Gastrocnemius medialis (tissue), 4 donors: ENCODE data around the gene ITGB7. TPM values are rescaled to one million over a fixed set of nuclear protein-coding genes. Genes with fewer than 3 reads are reported as not detected.

Source experiments
- ATAC-seq, 2 donors: fragments of 150-250 bp; one replicate each; pipeline ENCODE4 v1.9.1; 2016
- DNase-seq, 2 donors: peaks; one replicate each; pipeline ENCODE4 v3.0.0-alpha.2; 2019
- H3K27ac ChIP-seq, 4 donors: fragments of 200-600 bp; sonication (generic); 1 replicate in 1 of 4; 2 replicates in 3 of 4; pipeline ENCODE4 v1.5.1; 2016 to 2018; ENCODE audit warnings: mild to moderate bottlenecking in 2 of 4, moderate library complexity in 1 of 4
- H3K27me3 ChIP-seq, 3 donors: fragments of 200-600 bp; sonication (generic) in 2 of 3; 1 replicate in 1 of 3; 2 replicates in 2 of 3; pipeline versions ENCODE4 v1.5.1 to v1.6.0; 2016 to 2019; ENCODE audit warnings: mild to moderate bottlenecking in 1 of 3, moderate library complexity in 1 of 3
- H3K36me3 ChIP-seq, 2 donors: fragments of 200-600 bp; sonication (generic) in 1 of 2; one replicate each; pipeline ENCODE4 v1.5.1; 2017 to 2018
- H3K4me1 ChIP-seq, 2 donors: fragments of 200-600 bp; sonication (generic) in 1 of 2; one replicate each; pipeline ENCODE4 v1.5.1; 2016 to 2017; ENCODE audit warnings: mild to moderate bottlenecking in 2 of 2
- H3K4me3 ChIP-seq, 4 donors: fragments of 200-600 bp; sonication (generic) in 3 of 4; 1 replicate in 1 of 4; 2 replicates in 3 of 4; pipeline ENCODE4 v1.5.1; 2016 to 2019; ENCODE audit warnings: mild to moderate bottlenecking in 2 of 4
- H3K9me3 ChIP-seq, 3 donors: fragments of 200-600 bp; sonication (generic) in 2 of 3; 1 replicate in 1 of 3; 2 replicates in 2 of 3; pipeline ENCODE4 v1.5.1; 2016 to 2019
- POLR2A ChIP-seq, 2 donors: fragments of 450-650 bp; IDR thresholded peaks; one replicate each; pipeline ENCODE4 v1.6.1; 2017; ENCODE audit warnings: antibody characterized with exemption in 2 of 2, mild to moderate bottlenecking in 2 of 2, moderate library complexity in 2 of 2
- in situ Hi-C, 4 donors: fragments of 200-750 bp; cut with MboI; loops; one replicate each; pipeline versions ENCODE4 v1.15.0 to v1.8.0; 2017; ENCODE audit warnings: low sequenced_read_pairs in 4 of 4
- intact Hi-C: fragments of 100-400 bp; cut with DNase I; formaldehyde crosslinking; loops from one replicate; pipeline ENCODE4 v1.15.1; 2023; ENCODE audit warnings: low total_unique reads
- total RNA-seq, 4 donors: library from RNA; depleted of rRNA; stranded (reverse); fragments of >200 nt; gene quantifications; one replicate each; pipeline versions ENCODE4 v1.1.0 to v1.2.3, GENCODE V29; 2016
- TF ChIP-seq, protein P1 (sequence below), 5 experiments: fragments of 450-650 bp in 3 of 5; fragments of 200-600 bp in 2 of 5; sonication (generic) in 2 of 5; IDR thresholded peaks in 4 of 5; conservative IDR thresholded peaks in 1 of 5; 1 replicate in 4 of 5; 2 replicates in 1 of 5; pipeline ENCODE4 v1.5.1; 2016 to 2019; ENCODE audit warnings: antibody characterized with exemption in 5 of 5, mild to moderate bottlenecking in 3 of 5, moderate library complexity in 3 of 5

ITGB7 gene, protein sequence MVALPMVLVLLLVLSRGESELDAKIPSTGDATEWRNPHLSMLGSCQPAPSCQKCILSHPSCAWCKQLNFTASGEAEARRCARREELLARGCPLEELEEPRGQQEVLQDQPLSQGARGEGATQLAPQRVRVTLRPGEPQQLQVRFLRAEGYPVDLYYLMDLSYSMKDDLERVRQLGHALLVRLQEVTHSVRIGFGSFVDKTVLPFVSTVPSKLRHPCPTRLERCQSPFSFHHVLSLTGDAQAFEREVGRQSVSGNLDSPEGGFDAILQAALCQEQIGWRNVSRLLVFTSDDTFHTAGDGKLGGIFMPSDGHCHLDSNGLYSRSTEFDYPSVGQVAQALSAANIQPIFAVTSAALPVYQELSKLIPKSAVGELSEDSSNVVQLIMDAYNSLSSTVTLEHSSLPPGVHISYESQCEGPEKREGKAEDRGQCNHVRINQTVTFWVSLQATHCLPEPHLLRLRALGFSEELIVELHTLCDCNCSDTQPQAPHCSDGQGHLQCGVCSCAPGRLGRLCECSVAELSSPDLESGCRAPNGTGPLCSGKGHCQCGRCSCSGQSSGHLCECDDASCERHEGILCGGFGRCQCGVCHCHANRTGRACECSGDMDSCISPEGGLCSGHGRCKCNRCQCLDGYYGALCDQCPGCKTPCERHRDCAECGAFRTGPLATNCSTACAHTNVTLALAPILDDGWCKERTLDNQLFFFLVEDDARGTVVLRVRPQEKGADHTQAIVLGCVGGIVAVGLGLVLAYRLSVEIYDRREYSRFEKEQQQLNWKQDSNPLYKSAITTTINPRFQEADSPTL
- total RNA-seq = under 1 TPM in 2 of 4 donors, not detected in 2; 0.73 to 0.81 TPM

DNA sequence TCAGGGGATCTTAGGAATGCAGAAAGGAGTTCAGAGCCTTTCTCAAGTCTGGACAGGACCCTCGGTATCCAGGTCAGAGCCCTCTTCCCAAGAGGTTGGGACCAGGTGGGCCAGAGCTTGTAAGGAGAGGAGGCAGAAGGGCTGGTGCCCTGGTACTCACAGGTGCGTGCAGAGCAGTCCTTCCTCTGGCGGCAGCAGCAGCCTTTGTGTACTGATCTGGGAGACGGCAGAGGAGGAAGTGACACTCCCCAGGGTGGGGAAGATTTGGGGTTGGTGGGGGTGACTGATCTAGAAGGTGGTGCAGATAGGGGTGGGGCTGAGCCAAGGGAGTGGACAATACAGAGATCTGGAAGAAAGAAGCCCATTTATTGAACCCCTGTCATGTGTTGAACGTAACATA is at the start of gene ITGB7:
TSS of gene ITGB7 (minus strand) at position 210 of the 400 bp plus-strand sequence. CDS start 6,808 bp downstream, outside the sequence.
- H3K4me1 ChIP-seq = no peaks in the 10 kb centered on the region
- no peaks in the 10 kb centered on the region for H3K27me3 ChIP-seq
- no peak within 1 kb of the TSS for H3K4me3 ChIP-seq
- peaks cover 0 to 11% of the 10 kb centered on the region in 2 donors for H3K36me3 ChIP-seq
- DNase-seq = no peak
- ATAC-seq = no peak
- H3K27ac ChIP-seq = no peak within 1 kb of the TSS
- no peaks in the 10 kb centered on the region for H3K9me3 ChIP-seq
- in situ Hi-C loops = no loop called here
- TF ChIP-seq POLR2A (IDR thresholded peaks at IDR 0.05) = no peak
- TF ChIP-seq, protein P1, sequence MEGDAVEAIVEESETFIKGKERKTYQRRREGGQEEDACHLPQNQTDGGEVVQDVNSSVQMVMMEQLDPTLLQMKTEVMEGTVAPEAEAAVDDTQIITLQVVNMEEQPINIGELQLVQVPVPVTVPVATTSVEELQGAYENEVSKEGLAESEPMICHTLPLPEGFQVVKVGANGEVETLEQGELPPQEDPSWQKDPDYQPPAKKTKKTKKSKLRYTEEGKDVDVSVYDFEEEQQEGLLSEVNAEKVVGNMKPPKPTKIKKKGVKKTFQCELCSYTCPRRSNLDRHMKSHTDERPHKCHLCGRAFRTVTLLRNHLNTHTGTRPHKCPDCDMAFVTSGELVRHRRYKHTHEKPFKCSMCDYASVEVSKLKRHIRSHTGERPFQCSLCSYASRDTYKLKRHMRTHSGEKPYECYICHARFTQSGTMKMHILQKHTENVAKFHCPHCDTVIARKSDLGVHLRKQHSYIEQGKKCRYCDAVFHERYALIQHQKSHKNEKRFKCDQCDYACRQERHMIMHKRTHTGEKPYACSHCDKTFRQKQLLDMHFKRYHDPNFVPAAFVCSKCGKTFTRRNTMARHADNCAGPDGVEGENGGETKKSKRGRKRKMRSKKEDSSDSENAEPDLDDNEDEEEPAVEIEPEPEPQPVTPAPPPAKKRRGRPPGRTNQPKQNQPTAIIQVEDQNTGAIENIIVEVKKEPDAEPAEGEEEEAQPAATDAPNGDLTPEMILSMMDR (IDR thresholded peaks at IDR 0.05 in 4 of 5, conservative IDR thresholded peaks at IDR 0.05 in 1 of 5) = no peak
- intact Hi-C loops = no loop called here

DNA sequence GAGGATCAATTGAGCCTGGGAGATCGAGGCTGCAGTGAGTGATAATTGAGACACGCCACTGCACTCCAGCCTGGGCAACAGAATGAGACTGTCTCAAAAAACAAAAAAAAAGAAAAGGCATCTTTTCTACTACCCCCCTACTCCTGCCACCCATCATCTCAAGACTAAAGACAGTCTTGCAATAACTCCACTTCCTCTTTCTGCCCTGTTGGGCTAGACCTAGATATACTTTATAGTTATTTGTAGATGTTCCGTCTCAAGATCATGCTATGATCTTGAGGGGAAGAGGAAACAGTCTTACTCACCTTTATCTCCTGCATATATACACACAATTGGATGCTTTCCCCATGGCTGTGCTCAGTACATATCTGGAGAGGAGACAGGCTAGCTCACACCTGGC is 48.9 kb upstream of the ITGB7 start:
- intact Hi-C loops (no loop called here), in situ Hi-C loops (no loop called here)
- Histone ChIP-seq H3K27ac (no peak overlapping the region), H3K9me3 (no peaks in the 10 kb centered on the region), H3K27me3 (no peaks in the 10 kb centered on the region), H3K4me3 (no peak overlapping the region), H3K4me1 (peaks cover 14% of the 10 kb centered on the region in 2 donors), H3K36me3 (peaks cover 0 to 9% of the 10 kb centered on the region in 2 donors)
- TF ChIP-seq POLR2A (IDR thresholded peaks at IDR 0.05) = no peak
- TF ChIP-seq, protein P1 (IDR thresholded peaks at IDR 0.05 in 4 of 5, conservative IDR thresholded peaks at IDR 0.05 in 1 of 5) = no peak
- DNase-seq (no peak), ATAC-seq (no peak)

DNA sequence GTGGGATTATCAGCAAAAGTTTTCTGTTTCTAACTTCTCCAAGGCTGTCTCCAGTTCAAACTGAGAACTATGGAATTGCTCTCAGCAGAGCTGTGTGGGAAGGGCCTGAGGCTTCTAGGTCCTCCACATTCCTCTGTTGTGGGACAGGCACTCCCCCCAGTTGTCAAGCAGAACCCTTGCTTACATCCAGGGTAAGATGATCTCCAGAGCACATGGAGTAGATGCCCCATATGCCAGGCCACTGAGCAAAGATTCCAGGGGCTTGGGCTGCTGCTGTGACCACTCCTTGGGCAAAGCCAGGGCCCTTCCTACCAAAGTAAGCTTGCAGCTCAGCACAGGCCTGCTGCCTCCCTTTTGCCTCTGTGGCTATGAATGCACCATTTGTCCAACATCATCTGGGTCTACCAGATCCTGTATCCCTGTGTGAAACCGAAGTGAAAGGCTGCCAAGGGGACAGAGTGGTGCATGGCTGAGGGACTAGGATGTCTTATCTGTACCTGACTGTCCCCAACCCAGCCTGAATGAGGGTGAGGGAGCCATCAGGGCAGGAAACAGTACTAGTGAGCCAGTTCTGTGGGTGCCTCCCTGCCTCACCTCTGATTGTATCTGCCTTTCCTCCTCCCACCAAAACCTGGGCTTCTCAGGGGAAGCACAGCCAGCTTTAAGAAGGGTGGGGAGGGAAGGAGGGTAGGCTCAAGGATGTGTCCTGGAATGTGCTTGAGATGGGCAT is 47.9 kb upstream of the ITGB7 start:
- Histone ChIP-seq H3K27me3 (no peaks in the 10 kb centered on the region), H3K4me1 (peaks cover 16 to 17% of the 10 kb centered on the region in 2 donors), H3K36me3 (peaks cover 0 to 9% of the 10 kb centered on the region in 2 donors), H3K4me3 (no peak overlapping the region), H3K27ac (no peak overlapping the region), H3K9me3 (no peaks in the 10 kb centered on the region)
- intact Hi-C loops = loop anchor here (5.0 kb wide), 1 partner anchor 42 kb away; the partner anchor contains the start of genes MYG1 and PFDN5
- in situ Hi-C loops = no loop called here
- TF ChIP-seq, protein P1 (IDR thresholded peaks at IDR 0.05 in 4 of 5, conservative IDR thresholded peaks at IDR 0.05 in 1 of 5) = no peak
- TF ChIP-seq POLR2A (IDR thresholded peaks at IDR 0.05) = no peak
- no peak for DNase-seq
- no peak for ATAC-seq

DNA sequence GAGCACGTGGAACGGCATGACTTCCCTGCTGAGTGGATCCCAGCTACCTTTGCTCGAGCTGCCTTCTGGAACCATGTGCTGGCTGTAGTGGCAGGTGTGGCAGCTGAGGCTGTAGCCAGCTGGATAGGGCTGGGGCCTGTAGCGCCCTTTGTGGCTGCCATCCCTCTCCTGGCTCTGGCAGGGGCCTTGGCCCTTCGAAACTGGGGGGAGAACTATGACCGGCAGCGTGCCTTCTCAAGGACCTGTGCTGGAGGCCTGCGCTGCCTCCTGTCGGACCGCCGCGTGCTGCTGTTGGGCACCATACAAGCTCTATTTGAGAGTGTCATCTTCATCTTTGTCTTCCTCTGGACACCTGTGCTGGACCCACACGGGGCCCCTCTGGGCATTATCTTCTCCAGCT is 46.2 kb upstream of the ITGB7 start:
- Histone ChIP-seq H3K36me3 (peaks cover 0 to 9% of the 10 kb centered on the region in 2 donors), H3K9me3 (no peaks in the 10 kb centered on the region), H3K27ac (peak overlapping the region; percentile 92 to 97 (median 94)), H3K27me3 (no peaks in the 10 kb centered on the region), H3K4me3 (peak overlapping the region in 3 of 4 donors; percentile 67 to 75 (median 67)), H3K4me1 (peaks cover 16 to 17% of the 10 kb centered on the region in 2 donors)
- intact Hi-C loops (loop anchor here (2.0 to 5.0 kb wide), 2 partner anchors 44 to 72 kb away; partner anchors contain the start of genes CSAD, MYG1, PFDN5 and ZNF740), in situ Hi-C loops (no loop called here)
- ATAC-seq (no peak), DNase-seq (no peak)
- TF ChIP-seq POLR2A (IDR thresholded peaks at IDR 0.05) = no peak
- TF ChIP-seq, protein P1 (IDR thresholded peaks at IDR 0.05 in 4 of 5, conservative IDR thresholded peaks at IDR 0.05 in 1 of 5) = no peak
